22Rv1 (cell line): Measurements from ENCODE around the gene ZNF665.
A peak's percentile ranks its signal among the peaks of the same experiment; 100 is the strongest.
"Not testable (repeated sequence)": the region's sequence is repeated elsewhere in the genome, so short reads cannot be mapped to it uniquely, and the experiment has no call there.

Experiments
- H3K27ac ChIP-seq: fragments of 450-650 bp; 2 replicates; pipeline ENCODE4 v1.5.1; 2017
- CTCF ChIP-seq: fragments of 450-650 bp; IDR thresholded peaks from 2 replicates; pipeline ENCODE4 v1.5.1; 2017; ENCODE audit warnings: mild to moderate bottlenecking
- ZFX ChIP-seq: fragments of 450-650 bp; IDR thresholded peaks from 2 replicates; pipeline ENCODE4 v1.6.1; 2017; ENCODE audit warnings: antibody characterized with exemption, borderline replicate concordance

Gene ZNF665

GRCh38 chr19:53192771-53193534 lies at the start of gene ZNF665:
ZNF665 (minus strand) TSS chr19:53193358; CDS start chr19:53182898, 10,460 bp downstream.
- TF ChIP-seq ZFX (no peak), CTCF (no peak)
- peak within 1 kb of the TSS; percentile 63 for H3K27ac ChIP-seq

GRCh38 chr19:53237114-53237777 lies 44.1 kb upstream of the ZNF665 start:
- TF ChIP-seq CTCF (no peak), ZFX (no peak)
- no peak overlapping the region for H3K27ac ChIP-seq

GRCh38 chr19:53224606-53225005 lies 31.4 kb upstream of the ZNF665 start:
- TF ChIP-seq CTCF, result no peak
- no peak for TF ChIP-seq ZFX
- no peak overlapping the region for H3K27ac ChIP-seq

GRCh38 chr19:53222716-53223115 lies 29.6 kb upstream of the ZNF665 start:
- not testable (repeated sequence) for H3K27ac ChIP-seq

GRCh38 chr19:53212703-53213320 lies 19.7 kb upstream of the ZNF665 start:
- H3K27ac ChIP-seq, result no peak overlapping the region
- TF ChIP-seq ZFX, result no peak
- TF ChIP-seq CTCF, result no peak

GRCh38 chr19:53211554-53211953 lies 18.4 kb upstream of the ZNF665 start:
- H3K27ac ChIP-seq, result not testable (repeated sequence)

GRCh38 chr19:53196777-53197396 lies 3.7 kb upstream of the ZNF665 start:
- TF ChIP-seq ZFX (no peak), CTCF (no peak)
- H3K27ac ChIP-seq, result peak overlapping the region; percentile 85
